ENCODE measurements around the gene E2F6.

Gene E2F6

GRCh38 chr2:11458753-11459152 lies 7.2 kb downstream of the E2F6 start:
- DNase-seq = no peak

- no peak for DNase-seq
These were observed 8.0 kb downstream of the E2F6 start for GRCh38 chr2:11457935-11458334.

- no peak for DNase-seq
These were observed 9.7 kb downstream of the E2F6 start for GRCh38 chr2:11456251-11456650.

GRCh38 chr2:11454824-11455223 lies 11.1 kb downstream of the E2F6 start:
- no peak for DNase-seq

GRCh38 chr2:11450791-11451190 lies 15.2 kb downstream of the E2F6 start:
- peak in 1 of 56 donors; percentile 6 for DNase-seq

GRCh38 chr2:11446733-11447248 lies 19.2 kb downstream of the E2F6 start:
- peak in 47 of 56 donors; percentile 2 to 71 (median 31) for DNase-seq

- DNase-seq = peak in 1 of 56 donors; percentile 10
These were observed 21.2 kb downstream of the E2F6 start for GRCh38 chr2:11444737-11445136.

GRCh38 chr2:11438555-11439080 lies 27.3 kb downstream of the E2F6 start:
- DNase-seq = no peak

- no peak for DNase-seq
These were observed 28.4 kb downstream of the E2F6 start for GRCh38 chr2:11437602-11438001.

GRCh38 chr2:11435036-11435435 lies 30.9 kb downstream of the E2F6 start:
- DNase-seq = peak in 37 of 56 donors; percentile 4 to 76 (median 32)

GRCh38 chr2:11434443-11434842 lies 31.5 kb downstream of the E2F6 start:
- no peak for DNase-seq

- no peak for DNase-seq
These were observed 32.1 kb downstream of the E2F6 start for GRCh38 chr2:11433822-11434221.

GRCh38 chr2:11430729-11431128 lies 35.2 kb downstream of the E2F6 start:
- DNase-seq = no peak

- DNase-seq = no peak
These were observed 38.7 kb downstream of the E2F6 start for GRCh38 chr2:11427224-11427623.

- DNase-seq = no peak
These were observed 43.0 kb downstream of the E2F6 start for GRCh38 chr2:11422901-11423435.

- no peak for DNase-seq
These were observed 43.5 kb downstream of the E2F6 start for GRCh38 chr2:11422491-11422865.

- DNase-seq = no peak
These were observed 44.0 kb downstream of the E2F6 start for GRCh38 chr2:11421863-11422490.

GRCh38 chr2:11420671-11421070 lies 45.3 kb downstream of the E2F6 start:
- no peak for DNase-seq

- DNase-seq = no peak
These were observed 45.8 kb downstream of the E2F6 start for GRCh38 chr2:11420190-11420589.

- DNase-seq = peak in 6 of 56 donors; percentile 13 to 26 (median 16)
These were observed 46.2 kb downstream of the E2F6 start for GRCh38 chr2:11419781-11420180.

- DNase-seq = no peak
These were observed 47.9 kb downstream of the E2F6 start for GRCh38 chr2:11417946-11418585.

- DNase-seq = no peak
These were observed 49.0 kb downstream of the E2F6 start for GRCh38 chr2:11416931-11417330.

- no peak for DNase-seq
These were observed 49.8 kb downstream of the E2F6 start for GRCh38 chr2:11416186-11416585.
